ENCODE data around the gene UBAP1.
"Not testable (repeated sequence)": the region's sequence is repeated elsewhere in the genome, so short reads cannot be mapped to it uniquely, and the experiment has no call there.

The UBAP1 gene

GRCh38 chr9:34254966-34255825 lies 76.4 kb downstream of the UBAP1 start:
- Mint-ChIP-seq H3K4me1 (ENCODE audit: low read depth) (peaks cover 21% of the 10 kb centered on the region), H3K9me3 (no peaks in the 10 kb centered on the region), H3K27me3 (no peaks in the 10 kb centered on the region), H3K36me3 (ENCODE audit: low read depth) (peaks cover 90% of the 10 kb centered on the region), H3K27ac (no peak overlapping the region), H3K4me3 (no peak overlapping the region)
- no peak for DNase-seq

GRCh38 chr9:34256104-34256503 lies 77.3 kb downstream of the UBAP1 start:
- Mint-ChIP-seq H3K27me3 (no peaks in the 10 kb centered on the region), H3K4me3 (no peak overlapping the region), H3K36me3 (ENCODE audit: low read depth) (peaks cover 81% of the 10 kb centered on the region), H3K9me3 (no peaks in the 10 kb centered on the region), H3K27ac (no peak overlapping the region), H3K4me1 (ENCODE audit: low read depth) (peaks cover 21% of the 10 kb centered on the region)
- no peak for DNase-seq

- H3K36me3 Mint-ChIP-seq (ENCODE audit: low read depth) = peaks cover 71% of the 10 kb centered on the region
- H3K4me1 Mint-ChIP-seq (ENCODE audit: low read depth) = peaks cover 21% of the 10 kb centered on the region
- H3K4me3 Mint-ChIP-seq = no peak overlapping the region
- peak overlapping the region; percentile 4 for H3K27ac Mint-ChIP-seq
- no peaks in the 10 kb centered on the region for H3K27me3 Mint-ChIP-seq
- no peak for DNase-seq
- no peaks in the 10 kb centered on the region for H3K9me3 Mint-ChIP-seq
These were observed 78.2 kb downstream of the UBAP1 start for GRCh38 chr9:34256987-34257585.

- H3K4me3 Mint-ChIP-seq = no peak overlapping the region
- peaks cover 49% of the 10 kb centered on the region for H3K36me3 Mint-ChIP-seq (ENCODE audit: low read depth)
- H3K27me3 Mint-ChIP-seq = no peaks in the 10 kb centered on the region
- no peak overlapping the region for H3K27ac Mint-ChIP-seq
- no peaks in the 10 kb centered on the region for H3K9me3 Mint-ChIP-seq
- peaks cover 24% of the 10 kb centered on the region for H3K4me1 Mint-ChIP-seq (ENCODE audit: low read depth)
- no peak for DNase-seq
These were observed 80.5 kb downstream of the UBAP1 start for GRCh38 chr9:34259315-34259714.

- Mint-ChIP-seq H3K27ac (no peak overlapping the region), H3K36me3 (ENCODE audit: low read depth) (peaks cover 17% of the 10 kb centered on the region), H3K4me1 (ENCODE audit: low read depth) (peaks cover 5% of the 10 kb centered on the region)
These were observed 84.1 kb downstream of the UBAP1 start for GRCh38 chr9:34262971-34263370.

GRCh38 chr9:34267660-34268059 lies 88.8 kb downstream of the UBAP1 start:
- H3K4me1 Mint-ChIP-seq (ENCODE audit: low read depth) = peaks cover 5% of the 10 kb centered on the region
- peaks cover 2% of the 10 kb centered on the region for H3K36me3 Mint-ChIP-seq (ENCODE audit: low read depth)
- H3K27me3 Mint-ChIP-seq = no peaks in the 10 kb centered on the region

More at GRCh38 chr9:34262971-34263370, 84.1 kb downstream of the UBAP1 start:
- no peaks in the 10 kb centered on the region for H3K9me3 Mint-ChIP-seq
- H3K4me3 Mint-ChIP-seq = no peak overlapping the region
- H3K27me3 Mint-ChIP-seq = no peaks in the 10 kb centered on the region
- no peak for DNase-seq

GRCh38 chr9:34271265-34272006 lies 92.6 kb downstream of the UBAP1 start:
- H3K36me3 Mint-ChIP-seq (ENCODE audit: low read depth) = peaks cover 2% of the 10 kb centered on the region
- no peak for DNase-seq
- H3K9me3 Mint-ChIP-seq = no peaks in the 10 kb centered on the region
- no peak overlapping the region for H3K27ac Mint-ChIP-seq
- H3K4me3 Mint-ChIP-seq = no peak overlapping the region
- H3K4me1 Mint-ChIP-seq (ENCODE audit: low read depth) = no peaks in the 10 kb centered on the region
- H3K27me3 Mint-ChIP-seq = no peaks in the 10 kb centered on the region

More at GRCh38 chr9:34267660-34268059, 88.8 kb downstream of the UBAP1 start:
- no peak for DNase-seq
- Mint-ChIP-seq H3K9me3 (no peaks in the 10 kb centered on the region), H3K27ac (no peak overlapping the region), H3K4me3 (no peak overlapping the region)

- H3K4me1 Mint-ChIP-seq (ENCODE audit: low read depth) = peaks cover under 1% of the 10 kb centered on the region
- no peak overlapping the region for H3K4me3 Mint-ChIP-seq
- no peaks in the 10 kb centered on the region for H3K27me3 Mint-ChIP-seq
- H3K36me3 Mint-ChIP-seq (ENCODE audit: low read depth) = peaks cover 2% of the 10 kb centered on the region
- no peaks in the 10 kb centered on the region for H3K9me3 Mint-ChIP-seq
- no peak for DNase-seq
- no peak overlapping the region for H3K27ac Mint-ChIP-seq
These were observed 93.3 kb downstream of the UBAP1 start for GRCh38 chr9:34272101-34272541.

- H3K4me3 Mint-ChIP-seq; H3K36me3 Mint-ChIP-seq (ENCODE audit: low read depth); H3K27ac Mint-ChIP-seq; DNase-seq; H3K9me3 Mint-ChIP-seq; H3K4me1 Mint-ChIP-seq (ENCODE audit: low read depth); H3K27me3 Mint-ChIP-seq: not testable (repeated sequence)
These were observed 94.7 kb downstream of the UBAP1 start for GRCh38 chr9:34273588-34273987.

- H3K9me3 Mint-ChIP-seq = no peaks in the 10 kb centered on the region
- H3K27ac Mint-ChIP-seq = no peak overlapping the region
- no peaks in the 10 kb centered on the region for H3K27me3 Mint-ChIP-seq
- H3K4me1 Mint-ChIP-seq (ENCODE audit: low read depth) = peaks cover 6% of the 10 kb centered on the region
- H3K36me3 Mint-ChIP-seq (ENCODE audit: low read depth) = peaks cover 9% of the 10 kb centered on the region
- no peak overlapping the region for H3K4me3 Mint-ChIP-seq
- no peak for DNase-seq
These were observed 97.0 kb downstream of the UBAP1 start for GRCh38 chr9:34275811-34276210.

- Mint-ChIP-seq H3K36me3 (ENCODE audit: low read depth) (peaks cover 9% of the 10 kb centered on the region), H3K27ac (no peak overlapping the region), H3K27me3 (no peaks in the 10 kb centered on the region), H3K4me1 (ENCODE audit: low read depth) (peaks cover 6% of the 10 kb centered on the region), H3K4me3 (no peak overlapping the region), H3K9me3 (no peaks in the 10 kb centered on the region)
- no peak for DNase-seq
These were observed 97.9 kb downstream of the UBAP1 start for GRCh38 chr9:34276772-34277171.

GRCh38 chr9:34279411-34279810 lies 100.6 kb downstream of the UBAP1 start:
- Mint-ChIP-seq H3K36me3 (ENCODE audit: low read depth) (peaks cover 9% of the 10 kb centered on the region), H3K4me1 (ENCODE audit: low read depth) (peaks cover 6% of the 10 kb centered on the region), H3K4me3 (no peak overlapping the region), H3K27me3 (no peaks in the 10 kb centered on the region), H3K9me3 (no peaks in the 10 kb centered on the region), H3K27ac (no peak overlapping the region)
- DNase-seq = no peak

- Mint-ChIP-seq H3K27me3 (no peaks in the 10 kb centered on the region), H3K36me3 (ENCODE audit: low read depth) (peaks cover 21% of the 10 kb centered on the region), H3K27ac (no peak overlapping the region), H3K4me3 (no peak overlapping the region), H3K4me1 (ENCODE audit: low read depth) (peaks cover 6% of the 10 kb centered on the region), H3K9me3 (no peaks in the 10 kb centered on the region)
- DNase-seq = no peak
These were observed 103.3 kb downstream of the UBAP1 start for GRCh38 chr9:34282096-34282495.

GRCh38 chr9:34289159-34289558 lies 110.3 kb downstream of the UBAP1 start:
- H3K27ac Mint-ChIP-seq = no peak overlapping the region
- peaks cover 18% of the 10 kb centered on the region for H3K36me3 Mint-ChIP-seq (ENCODE audit: low read depth)
- H3K27me3 Mint-ChIP-seq = no peaks in the 10 kb centered on the region
- H3K4me3 Mint-ChIP-seq = no peak overlapping the region
- DNase-seq = no peak
- no peaks in the 10 kb centered on the region for H3K9me3 Mint-ChIP-seq
- no peaks in the 10 kb centered on the region for H3K4me1 Mint-ChIP-seq (ENCODE audit: low read depth)

- Mint-ChIP-seq H3K27ac (no peak overlapping the region), H3K4me3 (no peak overlapping the region), H3K27me3 (no peaks in the 10 kb centered on the region), H3K9me3 (no peaks in the 10 kb centered on the region), H3K4me1 (ENCODE audit: low read depth) (no peaks in the 10 kb centered on the region), H3K36me3 (ENCODE audit: low read depth) (peaks cover 13% of the 10 kb centered on the region)
- DNase-seq = no peak
These were observed 112.2 kb downstream of the UBAP1 start for GRCh38 chr9:34291023-34291422.
